Sigmoid colon (tissue), 7 donors: Measurements from ENCODE around the gene BTBD9. TPM values are rescaled to one million over a fixed set of nuclear protein-coding genes. Genes with fewer than 3 reads are reported as not detected.
"Not testable (repeated sequence)": the region's sequence is repeated elsewhere in the genome, so short reads cannot be mapped to it uniquely, and the experiment has no call there.

Experiments
- DNase-seq: peaks from one replicate; pipeline ENCODE4 v3.0.0-alpha.2; 2019
- H3K27ac ChIP-seq, 4 donors: fragments of 200-600 bp; sonication (generic); one replicate each; pipeline ENCODE4 v1.5.1; 2016 to 2019; ENCODE audit warnings: mild to moderate bottlenecking in 1 of 4
- H3K27me3 ChIP-seq, 3 donors: fragments of 200-600 bp; sonication (generic); one replicate each; pipeline ENCODE4 v1.5.1; 2019; ENCODE audit warnings: mild to moderate bottlenecking in 1 of 3
- H3K36me3 ChIP-seq, 4 donors: fragments of 200-600 bp; sonication (generic); one replicate each; pipeline ENCODE4 v1.5.1; 2016 to 2019
- H3K4me1 ChIP-seq, 4 donors: fragments of 200-600 bp; sonication (generic); one replicate each; pipeline ENCODE4 v1.5.1; 2017 to 2019
- H3K4me3 ChIP-seq, 4 donors: fragments of 200-600 bp; sonication (generic); one replicate each; pipeline ENCODE4 v1.5.1; 2017 to 2019; ENCODE audit warnings: mild to moderate bottlenecking in 2 of 4, moderate library complexity in 1 of 4
- H3K9me3 ChIP-seq, 4 donors: fragments of 200-600 bp in 3 of 4; sonication (generic) in 3 of 4; one replicate each; pipeline versions ENCODE4 v1.5.1 to v1.6.1; 2013 to 2019
- CTCF ChIP-seq, 4 experiments: fragments of 450-650 bp in 3 of 4; fragments of 200-600 bp in 1 of 4; IDR thresholded peaks; one replicate each; pipeline ENCODE4 v1.5.1; 2016 to 2019; ENCODE audit warnings: antibody characterized with exemption in 4 of 4, mild to moderate bottlenecking in 3 of 4, moderate library complexity in 2 of 4
- EP300 ChIP-seq, 4 donors: sonication (generic); formaldehyde crosslinking; IDR thresholded peaks; one replicate each; pipeline ENCODE4 v1.6.1; 2017; ENCODE audit warnings: antibody characterized with exemption in 4 of 4
- POLR2A ChIP-seq, 2 donors: fragments of 450-650 bp; IDR thresholded peaks; one replicate each; pipeline ENCODE4 v1.6.1; 2016; ENCODE audit warnings: antibody characterized with exemption in 2 of 2, mild to moderate bottlenecking in 2 of 2, moderate library complexity in 2 of 2
- POLR2AphosphoS5 ChIP-seq, 4 donors: sonication (generic); formaldehyde crosslinking; IDR thresholded peaks; one replicate each; pipeline ENCODE4 v1.6.1; 2017; ENCODE audit warnings: antibody characterized with exemption in 4 of 4
- WGBS, 2 donors: extraction: QIAGEN DNeasy Blood & Tissue Kit; methylation state at CpG; one replicate each; pipeline ENCODE4 v1.1.7; 2013; 5-methylcytosine and 5-hydroxymethylcytosine counted together
- intact Hi-C: fragments of 100-400 bp; cut with DNase I; formaldehyde crosslinking; loops from one replicate; pipeline ENCODE4 v1.15.1; 2023
- polyA plus RNA-seq, 3 donors: library from polyadenylated mRNA; stranded (reverse); fragments of 200-250 nt; gene quantifications; one replicate each; pipeline ENCODE4 v1.2.3, GENCODE V29; 2013
- total RNA-seq, 4 donors: library from RNA; depleted of rRNA; stranded (reverse); fragments of >200 nt; gene quantifications; one replicate each; pipeline ENCODE4 v1.1.0, GENCODE V29; 2016
- donor health status: healthy with polysubstance abuse.
- donor health status: Bipolar disorder and iron deficiency.
- donor health status: healthy.

The BTBD9 gene
- total and polyA plus RNA-seq, 7 donors, result 3.6 to 20.8 (median 10.5) TPM

GRCh38 chr6:38349795-38350194 is 289.9 kb downstream of the BTBD9 start:
- TF ChIP-seq EP300 (IDR thresholded peaks at IDR 0.05), result no peak
- TF ChIP-seq POLR2AphosphoS5 (IDR thresholded peaks at IDR 0.05), result no peak
- TF ChIP-seq POLR2A (IDR thresholded peaks at IDR 0.05), result no peak
- TF ChIP-seq CTCF (IDR thresholded peaks at IDR 0.05), result no peak
- intact Hi-C loops, result no loop called here
- no peaks in the 10 kb centered on the region for H3K36me3 ChIP-seq
- peak overlapping the region in 2 of 4 donors; percentile 22 to 52 for H3K27ac ChIP-seq
- WGBS, 2 donors, result 88 to 90% methylated on average over 3 of the region's 3 CpGs
- H3K9me3 ChIP-seq, result no peaks in the 10 kb centered on the region
- peaks cover 0 to 24% (median 14%) of the 10 kb centered on the region in 4 donors for H3K4me1 ChIP-seq
- H3K27me3 ChIP-seq, result no peaks in the 10 kb centered on the region
- no peak for DNase-seq
- H3K4me3 ChIP-seq, result no peak overlapping the region

- Histone ChIP-seq H3K36me3 (no peaks in the 10 kb centered on the region), H3K4me1 (peaks cover 0 to 24% (median 14%) of the 10 kb centered on the region in 4 donors), H3K27me3 (no peaks in the 10 kb centered on the region), H3K9me3 (no peaks in the 10 kb centered on the region), H3K27ac (peak overlapping the region in 1 of 4 donors; percentile 22), H3K4me3 (no peak overlapping the region)
- no peak for DNase-seq
- TF ChIP-seq POLR2AphosphoS5 (IDR thresholded peaks at IDR 0.05), result no peak
- no peak for TF ChIP-seq EP300 (IDR thresholded peaks at IDR 0.05)
- TF ChIP-seq POLR2A (IDR thresholded peaks at IDR 0.05), result no peak
- TF ChIP-seq CTCF (IDR thresholded peaks at IDR 0.05), result no peak
- 80 to 91% methylated on average over 2 of the region's 2 CpGs for WGBS, 2 donors
- intact Hi-C loops, result no loop called here
Measured at GRCh38 chr6:38349221-38349620, 290.5 kb downstream of the BTBD9 start.

DNA sequence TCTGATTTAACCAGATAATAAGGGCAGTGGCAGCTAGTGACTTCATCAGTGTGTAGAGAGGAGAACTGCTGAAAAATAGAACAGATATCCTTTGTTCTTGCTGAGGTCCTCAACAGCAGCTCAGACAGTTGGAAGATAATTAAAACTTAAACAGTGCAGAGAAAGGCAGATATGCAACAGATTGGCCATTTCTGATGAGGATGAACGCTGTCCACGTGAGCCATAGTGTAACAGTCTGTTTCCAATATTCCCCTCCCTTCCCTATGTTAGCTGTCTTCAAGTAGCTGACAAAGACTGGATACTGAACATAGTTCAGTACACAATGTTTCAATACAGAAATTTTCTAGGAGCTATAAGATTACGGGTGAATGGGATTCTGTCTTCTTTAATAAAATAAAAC is 291.4 kb downstream of the BTBD9 start:
- no peak for TF ChIP-seq POLR2AphosphoS5 (IDR thresholded peaks at IDR 0.05)
- TF ChIP-seq POLR2A (IDR thresholded peaks at IDR 0.05), result no peak
- TF ChIP-seq EP300 (IDR thresholded peaks at IDR 0.05), result no peak
- TF ChIP-seq CTCF (IDR thresholded peaks at IDR 0.05), result no peak
- no peaks in the 10 kb centered on the region for H3K27me3 ChIP-seq
- no peak overlapping the region for H3K27ac ChIP-seq
- DNase-seq, result no peak
- 89 to 90% methylated on average over 3 of the region's 3 CpGs for WGBS, 2 donors
- no peak overlapping the region for H3K4me3 ChIP-seq
- intact Hi-C loops, result no loop called here
- no peaks in the 10 kb centered on the region for H3K36me3 ChIP-seq
- H3K9me3 ChIP-seq, result no peaks in the 10 kb centered on the region
- peaks cover 0 to 24% (median 14%) of the 10 kb centered on the region in 4 donors for H3K4me1 ChIP-seq

DNA sequence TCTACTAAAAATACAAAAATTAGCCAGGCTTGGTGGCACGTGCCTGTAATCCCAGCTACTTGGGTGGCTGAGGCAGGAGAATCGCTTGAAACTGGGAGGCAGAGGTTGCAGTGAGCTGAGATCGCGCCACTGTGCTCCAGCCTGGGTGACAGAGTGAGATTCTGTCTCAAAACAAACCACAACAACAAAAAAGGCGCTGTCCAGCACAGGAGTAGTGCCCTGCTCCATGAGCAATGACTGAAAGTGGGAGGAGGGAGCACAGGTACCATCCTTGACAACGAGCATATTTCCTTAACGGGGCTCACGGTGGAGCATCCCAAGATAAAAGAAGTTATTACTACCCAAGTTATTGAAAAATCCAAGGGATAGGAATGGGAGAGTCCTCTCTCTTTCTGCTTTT is 291.9 kb downstream of the BTBD9 start:
- H3K36me3 ChIP-seq, H3K9me3 ChIP-seq, DNase-seq, H3K4me3 ChIP-seq, H3K27ac ChIP-seq, intact Hi-C loops, H3K27me3 ChIP-seq: not testable (repeated sequence)
- H3K4me1 ChIP-seq, result peaks cover 0 to 24% (median 14%) of the 10 kb centered on the region in 4 donors
- 94 to 96% methylated on average over 8 of the region's 8 CpGs for WGBS, 2 donors

DNA sequence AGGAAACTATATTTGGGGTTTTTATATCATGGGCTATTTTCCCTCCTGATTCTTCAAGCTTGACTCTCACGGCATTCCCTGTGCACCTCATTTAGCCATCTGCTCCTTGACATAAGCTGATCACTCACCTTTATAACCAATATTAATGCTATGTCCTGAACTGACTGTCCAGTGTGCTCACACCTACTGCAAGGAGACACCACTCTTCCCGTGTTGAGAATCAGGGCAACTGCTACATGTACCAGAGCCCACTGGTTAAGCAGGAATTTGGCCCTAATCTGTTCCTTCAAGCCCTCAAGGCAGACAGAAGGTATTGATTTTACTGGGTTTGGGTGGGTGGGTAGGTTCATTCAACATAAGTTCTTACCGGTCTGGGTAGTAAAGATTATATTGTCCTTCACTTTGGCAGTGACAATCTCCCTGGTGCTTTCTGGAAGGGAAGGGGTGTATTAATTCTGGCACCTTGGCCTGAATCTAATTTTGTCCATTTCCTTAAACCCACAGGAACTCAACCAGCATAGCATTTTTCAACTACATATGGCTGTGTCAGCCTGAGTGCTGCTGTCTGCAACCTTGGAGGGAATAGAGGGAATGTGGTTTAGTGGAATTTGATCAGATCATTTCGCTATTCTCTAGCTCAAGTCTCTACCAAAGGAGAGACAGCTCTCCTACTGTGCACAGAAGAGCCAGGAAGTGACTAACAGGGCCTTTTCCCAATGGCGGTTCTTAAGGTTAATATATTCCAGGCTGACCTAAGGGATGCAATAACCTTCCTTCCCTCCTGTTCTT is 293.2 kb downstream of the BTBD9 start:
- DNase-seq, result no peak
- Histone ChIP-seq H3K27me3 (no peaks in the 10 kb centered on the region), H3K36me3 (no peaks in the 10 kb centered on the region), H3K4me1 (peaks cover 0 to 23% (median 14%) of the 10 kb centered on the region in 4 donors), H3K9me3 (no peaks in the 10 kb centered on the region), H3K27ac (no peak overlapping the region), H3K4me3 (no peak overlapping the region)
- TF ChIP-seq EP300 (IDR thresholded peaks at IDR 0.05) (no peak), POLR2AphosphoS5 (IDR thresholded peaks at IDR 0.05) (no peak), CTCF (IDR thresholded peaks at IDR 0.05) (no peak), POLR2A (IDR thresholded peaks at IDR 0.05) (no peak)
- WGBS, 2 donors, result 94% methylated on average over 5 of the region's 5 CpGs
- intact Hi-C loops, result no loop called here
